ENCODE results near the gene ACP4. TPM values are rescaled to one million over a fixed set of nuclear protein-coding genes. Genes with fewer than 3 reads are reported as not detected.
"Not testable (repeated sequence)": the region's sequence is repeated elsewhere in the genome, so short reads cannot be mapped to it uniquely, and the experiment has no call there.

Gene ACP4
- total RNA-seq, 1 experiment from 2014 or later, result not detected

- no peaks in the 10 kb centered on the region for H3K4me1 ChIP-seq (replicated peaks)
- H3K27me3 ChIP-seq (replicated peaks), result peaks cover 8% of the 10 kb centered on the region
- DNase-seq (ENCODE audit: low read depth in 1 of 2, low spot score in 2 of 2), result no peak
- no peaks in the 10 kb centered on the region for H3K36me3 ChIP-seq
- no peaks in the 10 kb centered on the region for H3K9me3 ChIP-seq (replicated peaks)
- H3K27ac ChIP-seq, result no peak overlapping the region
- H3K4me3 ChIP-seq, result no peak overlapping the region
Measured at GRCh38 chr19:50764409-50764808, 25.8 kb upstream of the ACP4 start.

- H3K27me3 ChIP-seq (replicated peaks); H3K36me3 ChIP-seq; H3K4me1 ChIP-seq (replicated peaks); H3K4me3 ChIP-seq; H3K27ac ChIP-seq; DNase-seq (ENCODE audit: low read depth in 1 of 2, low spot score in 2 of 2); H3K9me3 ChIP-seq (replicated peaks): not testable (repeated sequence)
Measured at GRCh38 chr19:50766746-50767145, 23.5 kb upstream of the ACP4 start.

- not testable (repeated sequence) for H3K9me3 ChIP-seq (replicated peaks); H3K36me3 ChIP-seq; DNase-seq (ENCODE audit: low read depth in 1 of 2, low spot score in 2 of 2); H3K4me3 ChIP-seq; H3K27ac ChIP-seq; H3K4me1 ChIP-seq (replicated peaks); H3K27me3 ChIP-seq (replicated peaks)
Measured at GRCh38 chr19:50767263-50767662, 23.0 kb upstream of the ACP4 start.

GRCh38 chr19:50768277-50768676 is 21.9 kb upstream of the ACP4 start:
- Histone ChIP-seq H3K36me3 (no peaks in the 10 kb centered on the region), H3K27me3 (replicated peaks) (peaks cover 5% of the 10 kb centered on the region), H3K27ac (no peak overlapping the region), H3K4me1 (replicated peaks) (no peaks in the 10 kb centered on the region), H3K4me3 (no peak overlapping the region), H3K9me3 (replicated peaks) (no peaks in the 10 kb centered on the region)
- DNase-seq (ENCODE audit: low read depth in 1 of 2, low spot score in 2 of 2), result no peak

GRCh38 chr19:50770164-50770563 is 20.1 kb upstream of the ACP4 start, which contains the start of gene GPR32:
TSS of gene GPR32 (plus strand) at chr19:50770464. CDS start at chr19:50770601, 137 bp downstream.
- DNase-seq (ENCODE audit: low read depth in 1 of 2, low spot score in 2 of 2); H3K36me3 ChIP-seq; H3K27ac ChIP-seq; H3K27me3 ChIP-seq (replicated peaks); H3K9me3 ChIP-seq (replicated peaks); H3K4me3 ChIP-seq; H3K4me1 ChIP-seq (replicated peaks): not testable (repeated sequence)

GRCh38 chr19:50770888-50771287 is 19.3 kb upstream of the ACP4 start:
- Histone ChIP-seq H3K4me3 (no peak overlapping the region), H3K27ac (no peak overlapping the region), H3K27me3 (replicated peaks) (peaks cover 11% of the 10 kb centered on the region), H3K4me1 (replicated peaks) (no peaks in the 10 kb centered on the region), H3K9me3 (replicated peaks) (no peaks in the 10 kb centered on the region), H3K36me3 (no peaks in the 10 kb centered on the region)
- no peak for DNase-seq (ENCODE audit: low read depth in 1 of 2, low spot score in 2 of 2)

- Histone ChIP-seq H3K9me3 (replicated peaks) (no peaks in the 10 kb centered on the region), H3K27ac (no peak overlapping the region), H3K27me3 (replicated peaks) (peaks cover 22% of the 10 kb centered on the region), H3K4me3 (no peak overlapping the region), H3K4me1 (replicated peaks) (no peaks in the 10 kb centered on the region), H3K36me3 (no peaks in the 10 kb centered on the region)
- DNase-seq (ENCODE audit: low read depth in 1 of 2, low spot score in 2 of 2), result no peak
Measured at GRCh38 chr19:50772476-50772875, 17.7 kb upstream of the ACP4 start.

- DNase-seq (ENCODE audit: low read depth in 1 of 2, low spot score in 2 of 2); H3K4me3 ChIP-seq; H3K36me3 ChIP-seq; H3K27ac ChIP-seq; H3K4me1 ChIP-seq (replicated peaks); H3K9me3 ChIP-seq (replicated peaks): not testable (repeated sequence)
- peaks cover 26% of the 10 kb centered on the region for H3K27me3 ChIP-seq (replicated peaks)
Measured at GRCh38 chr19:50772912-50773311, 17.3 kb upstream of the ACP4 start.

- H3K27ac ChIP-seq; H3K4me3 ChIP-seq; H3K4me1 ChIP-seq (replicated peaks); H3K36me3 ChIP-seq; DNase-seq (ENCODE audit: low read depth in 1 of 2, low spot score in 2 of 2); H3K9me3 ChIP-seq (replicated peaks): not testable (repeated sequence)
- H3K27me3 ChIP-seq (replicated peaks), result peaks cover 28% of the 10 kb centered on the region
Measured at GRCh38 chr19:50773454-50773853, 16.8 kb upstream of the ACP4 start.

GRCh38 chr19:50776131-50776530 is 14.1 kb upstream of the ACP4 start:
- Histone ChIP-seq H3K27me3 (replicated peaks) (peaks cover 52% of the 10 kb centered on the region), H3K4me3 (no peak overlapping the region), H3K9me3 (replicated peaks) (no peaks in the 10 kb centered on the region), H3K27ac (no peak overlapping the region), H3K36me3 (no peaks in the 10 kb centered on the region), H3K4me1 (replicated peaks) (no peaks in the 10 kb centered on the region)
- DNase-seq (ENCODE audit: low read depth in 1 of 2, low spot score in 2 of 2), result no peak

GRCh38 chr19:50777261-50777660 is 13.0 kb upstream of the ACP4 start:
- DNase-seq (ENCODE audit: low read depth in 1 of 2, low spot score in 2 of 2), result no peak
- peaks cover 58% of the 10 kb centered on the region for H3K27me3 ChIP-seq (replicated peaks)
- no peaks in the 10 kb centered on the region for H3K4me1 ChIP-seq (replicated peaks)
- no peak overlapping the region for H3K27ac ChIP-seq
- no peaks in the 10 kb centered on the region for H3K9me3 ChIP-seq (replicated peaks)
- H3K36me3 ChIP-seq, result no peaks in the 10 kb centered on the region
- no peak overlapping the region for H3K4me3 ChIP-seq

GRCh38 chr19:50777830-50778303 is 12.3 kb upstream of the ACP4 start:
- no peaks in the 10 kb centered on the region for H3K36me3 ChIP-seq
- H3K27ac ChIP-seq, result no peak overlapping the region
- no peaks in the 10 kb centered on the region for H3K9me3 ChIP-seq (replicated peaks)
- no peak overlapping the region for H3K4me3 ChIP-seq
- DNase-seq (ENCODE audit: low read depth in 1 of 2, low spot score in 2 of 2), result no peak
- peaks cover 62% of the 10 kb centered on the region for H3K27me3 ChIP-seq (replicated peaks)
- no peaks in the 10 kb centered on the region; the same call in 1 of the 2 replicates for H3K4me1 ChIP-seq (replicated peaks)

- Histone ChIP-seq H3K27ac (no peak overlapping the region), H3K4me1 (replicated peaks) (peaks cover 6% of the 10 kb centered on the region), H3K4me3 (no peak overlapping the region), H3K36me3 (no peaks in the 10 kb centered on the region), H3K9me3 (replicated peaks) (no peaks in the 10 kb centered on the region), H3K27me3 (replicated peaks) (peaks cover 64% of the 10 kb centered on the region)
- no peak for DNase-seq (ENCODE audit: low read depth in 1 of 2, low spot score in 2 of 2)
Measured at GRCh38 chr19:50778906-50779430, 11.2 kb upstream of the ACP4 start.

- no peak for DNase-seq (ENCODE audit: low read depth in 1 of 2, low spot score in 2 of 2)
- Histone ChIP-seq H3K36me3 (no peaks in the 10 kb centered on the region), H3K27ac (no peak overlapping the region), H3K4me3 (no peak overlapping the region), H3K9me3 (replicated peaks) (no peaks in the 10 kb centered on the region), H3K4me1 (replicated peaks) (peaks cover 6% of the 10 kb centered on the region), H3K27me3 (replicated peaks) (peaks cover 63% of the 10 kb centered on the region)
Measured at GRCh38 chr19:50779504-50780457, 10.4 kb upstream of the ACP4 start.
